HepG2 (cell line): ENCODE measurements around the gene LTB4R2. TPM values are rescaled to one million over a fixed set of nuclear protein-coding genes. Genes with fewer than 3 reads are reported as not detected.

Experiments
- CREM ChIP-seq, 2 experiments: sonication (generic) in 1 of 2; formaldehyde crosslinking in 1 of 2; IDR thresholded peaks; 2 replicates each; pipeline versions ENCODE4 v1.4.0 to v1.6.1; 2016 to 2020; ENCODE audit warnings: antibody characterized with exemption in 1 of 2, mild to moderate bottlenecking in 1 of 2, missing genetic modification reagents in 1 of 2
- DBP ChIP-seq: sonication (generic); formaldehyde crosslinking; IDR thresholded peaks from 2 replicates; pipeline ENCODE4 v1.4.0; 2020; ENCODE audit warnings: missing genetic modification reagents; ENCODE audit errors: not compliant biosample characterization
- EED ChIP-seq: sonication (generic); formaldehyde crosslinking; IDR thresholded peaks from 2 replicates; pipeline ENCODE4 v1.5.0; 2020; ENCODE audit warnings: mild to moderate bottlenecking, missing genetic modification reagents
- HES4 ChIP-seq: sonication (generic); formaldehyde crosslinking; IDR thresholded peaks from 2 replicates; pipeline ENCODE4 v1.9.0; 2021; ENCODE audit warnings: mild to moderate bottlenecking, missing genetic modification reagents, borderline replicate concordance
- HNRNPLL ChIP-seq: fragments of 200-400 bp; formaldehyde crosslinking; IDR thresholded peaks from 2 replicates; pipeline ENCODE4 v1.6.1; 2017; ENCODE audit warnings: mild to moderate bottlenecking, low read depth, low read length; ENCODE audit not compliant: poor library complexity, severe bottlenecking
- MATR3 ChIP-seq: sonication (generic); formaldehyde crosslinking; IDR thresholded peaks from 2 replicates; pipeline ENCODE4 v1.4.0; 2020; ENCODE audit warnings: missing genetic modification reagents
- PRDM10 ChIP-seq: sonication (generic); formaldehyde crosslinking; IDR thresholded peaks from 2 replicates; pipeline ENCODE4 v1.4.0; 2020; ENCODE audit warnings: low read depth, missing genetic modification reagents
- TFDP1 ChIP-seq: IDR thresholded peaks from 2 replicates; pipeline ENCODE4 v1.6.1; 2016; ENCODE audit warnings: missing compliant biosample characterization, missing genetic modification reagents, borderline replicate concordance
- ZBTB1 ChIP-seq: sonication (generic); formaldehyde crosslinking; IDR thresholded peaks from 2 replicates; pipeline ENCODE4 v1.4.0; 2020; ENCODE audit warnings: missing genetic modification reagents, borderline replicate concordance
- ZBTB46 ChIP-seq: sonication (generic); formaldehyde crosslinking; IDR thresholded peaks from 2 replicates; pipeline ENCODE4 v1.4.0; 2020; ENCODE audit warnings: mild to moderate bottlenecking, missing genetic modification reagents, borderline replicate concordance
- ZMYM4 ChIP-seq: sonication (generic); formaldehyde crosslinking; IDR thresholded peaks from 2 replicates; pipeline ENCODE4 v1.8.1; 2023; ENCODE audit warnings: mild to moderate bottlenecking, missing genetic modification reagents
- ZNF709 ChIP-seq: sonication (generic); formaldehyde crosslinking; IDR thresholded peaks from 2 replicates; pipeline ENCODE4 v1.5.0; 2020; ENCODE audit warnings: mild to moderate bottlenecking, missing genetic modification reagents
- ZNF749 ChIP-seq: sonication (generic); formaldehyde crosslinking; IDR thresholded peaks from 2 replicates; pipeline ENCODE4 v1.8.0; 2022; ENCODE audit warnings: mild to moderate bottlenecking, missing genetic modification reagents, moderate library complexity, borderline replicate concordance
- polyA plus RNA-seq, 8 experiments: library from polyadenylated mRNA; depleted of rRNA in 3 of 8; stranded (reverse) in 7 of 8; unstranded in 1 of 8; fragments of >200 nt; fragmentation: Illumina TruSeq in 4 of 8; extraction: Trizol in 4 of 8; gene quantifications; 2 replicates each; pipeline versions ENCODE4 v1.2.1 to v1.2.3, GENCODE V29; 2011 to 2016; ENCODE audit warnings: low read depth in 4 of 8, missing spikeins in 1 of 8, mixed read lengths in 1 of 8; ENCODE audit not compliant: insufficient read depth in 1 of 8
- total RNA-seq, 5 experiments: library from RNA; depleted of rRNA; stranded (reverse); fragments of >200 nt; fragmentation: Illumina TruSeq; extraction: Trizol; gene quantifications; 2 replicates each; pipeline ENCODE4 v1.2.3, GENCODE V29; 2016; ENCODE audit warnings: low read depth in 1 of 5
- TF ChIP-seq, protein P1 (sequence below): sonication (generic); formaldehyde crosslinking; IDR thresholded peaks from 2 replicates; pipeline ENCODE4 v1.9.0; 2021; ENCODE audit warnings: missing genetic modification reagents, borderline replicate concordance
- TF ChIP-seq, protein P2 (sequence below): sonication (generic); formaldehyde crosslinking; IDR thresholded peaks from 2 replicates; pipeline ENCODE4 v1.5.1; 2020; ENCODE audit warnings: mild to moderate bottlenecking, moderate library complexity, missing genetic modification reagents

The LTB4R2 gene
- total and polyA plus RNA-seq, 2 of the 13 experiments (the other 11 are each of a cell fraction or from before 2014, with no cell fraction given): 3.9 to 6.9 TPM

DNA sequence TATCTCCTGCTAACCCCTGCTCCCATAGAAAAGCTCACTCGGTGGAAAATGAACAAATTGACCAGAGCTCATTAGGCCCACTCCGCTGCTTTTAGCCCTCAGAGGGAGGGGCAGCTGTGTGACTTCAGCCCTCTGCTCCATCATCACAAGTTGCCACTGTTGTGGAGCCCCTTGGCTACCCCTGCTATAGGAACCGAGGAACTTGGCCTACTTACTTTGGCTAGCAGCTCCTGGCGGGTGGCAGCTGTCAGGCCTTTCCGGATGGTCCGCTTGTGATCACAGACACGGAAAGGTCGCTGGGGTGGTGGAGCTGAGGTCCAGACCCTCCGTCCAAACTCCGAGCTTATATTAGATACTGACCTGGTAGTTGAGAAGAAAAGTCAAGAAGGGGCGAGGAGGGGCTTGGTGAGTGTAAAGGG is 2.8 kb upstream of the LTB4R2 start (continued):
- TF ChIP-seq, protein P1, sequence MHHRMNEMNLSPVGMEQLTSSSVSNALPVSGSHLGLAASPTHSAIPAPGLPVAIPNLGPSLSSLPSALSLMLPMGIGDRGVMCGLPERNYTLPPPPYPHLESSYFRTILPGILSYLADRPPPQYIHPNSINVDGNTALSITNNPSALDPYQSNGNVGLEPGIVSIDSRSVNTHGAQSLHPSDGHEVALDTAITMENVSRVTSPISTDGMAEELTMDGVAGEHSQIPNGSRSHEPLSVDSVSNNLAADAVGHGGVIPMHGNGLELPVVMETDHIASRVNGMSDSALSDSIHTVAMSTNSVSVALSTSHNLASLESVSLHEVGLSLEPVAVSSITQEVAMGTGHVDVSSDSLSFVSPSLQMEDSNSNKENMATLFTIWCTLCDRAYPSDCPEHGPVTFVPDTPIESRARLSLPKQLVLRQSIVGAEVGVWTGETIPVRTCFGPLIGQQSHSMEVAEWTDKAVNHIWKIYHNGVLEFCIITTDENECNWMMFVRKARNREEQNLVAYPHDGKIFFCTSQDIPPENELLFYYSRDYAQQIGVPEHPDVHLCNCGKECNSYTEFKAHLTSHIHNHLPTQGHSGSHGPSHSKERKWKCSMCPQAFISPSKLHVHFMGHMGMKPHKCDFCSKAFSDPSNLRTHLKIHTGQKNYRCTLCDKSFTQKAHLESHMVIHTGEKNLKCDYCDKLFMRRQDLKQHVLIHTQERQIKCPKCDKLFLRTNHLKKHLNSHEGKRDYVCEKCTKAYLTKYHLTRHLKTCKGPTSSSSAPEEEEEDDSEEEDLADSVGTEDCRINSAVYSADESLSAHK: no peak
- no peak for TF ChIP-seq ZMYM4
- TF ChIP-seq HES4 (CRISPR knock-in tag): no peak
- no peak for TF ChIP-seq PRDM10
- no peak for TF ChIP-seq DBP (CRISPR knock-in tag)
- TF ChIP-seq TFDP1: no peak
- TF ChIP-seq, protein P2, sequence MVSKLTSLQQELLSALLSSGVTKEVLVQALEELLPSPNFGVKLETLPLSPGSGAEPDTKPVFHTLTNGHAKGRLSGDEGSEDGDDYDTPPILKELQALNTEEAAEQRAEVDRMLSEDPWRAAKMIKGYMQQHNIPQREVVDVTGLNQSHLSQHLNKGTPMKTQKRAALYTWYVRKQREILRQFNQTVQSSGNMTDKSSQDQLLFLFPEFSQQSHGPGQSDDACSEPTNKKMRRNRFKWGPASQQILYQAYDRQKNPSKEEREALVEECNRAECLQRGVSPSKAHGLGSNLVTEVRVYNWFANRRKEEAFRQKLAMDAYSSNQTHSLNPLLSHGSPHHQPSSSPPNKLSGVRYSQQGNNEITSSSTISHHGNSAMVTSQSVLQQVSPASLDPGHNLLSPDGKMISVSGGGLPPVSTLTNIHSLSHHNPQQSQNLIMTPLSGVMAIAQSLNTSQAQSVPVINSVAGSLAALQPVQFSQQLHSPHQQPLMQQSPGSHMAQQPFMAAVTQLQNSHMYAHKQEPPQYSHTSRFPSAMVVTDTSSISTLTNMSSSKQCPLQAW (CRISPR knock-in tag): no peak
- no peak for TF ChIP-seq ZBTB46 (CRISPR knock-in tag)
- TF ChIP-seq ZNF709 (CRISPR knock-in tag): no peak; the same call in 1 of the 2 replicates
- no peak for TF ChIP-seq HNRNPLL
- TF ChIP-seq ZBTB1 (CRISPR knock-in tag): no peak
- no peak for TF ChIP-seq ZNF749 (CRISPR knock-in tag)
- no peak for TF ChIP-seq CREM (IDR thresholded peaks at IDR 0.05)
- no peak for TF ChIP-seq CREM (CRISPR knock-in tag; IDR thresholded peaks at IDR 0.05)
- peak; percentile 99; the same call in 1 of the 2 replicates for TF ChIP-seq EED (CRISPR knock-in tag)
- TF ChIP-seq MATR3 (CRISPR knock-in tag): no peak
